Panc1 (cell line): ENCODE results near the gene USP38. TPM values are rescaled to one million over a fixed set of nuclear protein-coding genes. Genes with fewer than 3 reads are reported as not detected.

Experiments
- ATAC-seq: fragments of 200-7000 bp; cut with Tn5 transposase; 2 replicates; pipeline ENCODE4 v1.9.1; 2020; ENCODE audit warnings: mild to moderate bottlenecking, moderate library complexity
- BruUV-seq: library from RNA; stranded (reverse); fragments of 400-500 nt; replicated peaks from 2 replicates; lab custom pipeline; 2021; lab: Mats Ljungman, UMichigan
- CTCF ChIA-PET: fragments of 300-600 bp; sonication (Branson Sonifier 250); formaldehyde crosslinking; loops from one replicate; lab custom pipeline; 2022; ENCODE audit warnings: antibody characterized with exemption; lab: Charles Lee
- POLR2A ChIA-PET: fragments of 300-600 bp; sonication (Branson Sonifier 250); formaldehyde crosslinking; loops from one replicate; lab custom pipeline; 2022; ENCODE audit warnings: antibody characterized with exemption; lab: Charles Lee
- DNase-seq: peaks from one replicate; pipeline ENCODE4 v3.0.0-alpha.2; 2010; ENCODE audit warnings: low read depth, low spot score
- H3K27ac ChIP-seq: 2 replicates; pipeline ENCODE4 v1.5.1; 2011; ENCODE audit warnings: mild to moderate bottlenecking, low read length, inconsistent platforms
- H3K27me3 ChIP-seq: fragments of 200-500 bp; sonication (Bioruptor generic); 2 replicates; pipeline ENCODE4 v1.6.0; 2014; ENCODE audit warnings: low read length, inconsistent platforms; ENCODE audit not compliant: control insufficient read depth, insufficient read depth
- H3K36me3 ChIP-seq: fragments of 200-500 bp; sonication (Bioruptor generic); 2 replicates; pipeline ENCODE4 v1.5.1; 2014; ENCODE audit warnings: inconsistent platforms, mild to moderate bottlenecking, low read length, moderate library complexity; ENCODE audit not compliant: control insufficient read depth, insufficient read depth
- H3K4me1 ChIP-seq: 2 replicates; pipeline ENCODE4 v1.5.1; 2011; ENCODE audit warnings: inconsistent platforms, mild to moderate bottlenecking, low read length, moderate library complexity; ENCODE audit not compliant: control insufficient read depth, insufficient read depth
- H3K4me3 ChIP-seq, 2 experiments: 2 replicates each; pipeline ENCODE4 v1.5.1; 2011 to 2012; ENCODE audit warnings: low read depth in 2 of 2, low read length in 2 of 2, mild to moderate bottlenecking in 2 of 2, inconsistent platforms in 1 of 2, moderate library complexity in 1 of 2
- H3K9me3 ChIP-seq: fragments of 200-500 bp; sonication (Bioruptor generic); 2 replicates; pipeline ENCODE4 v1.5.1; 2014; ENCODE audit warnings: low read depth, mild to moderate bottlenecking, inconsistent platforms, low read length, moderate library complexity; ENCODE audit not compliant: control insufficient read depth, insufficient read depth
- CTCF ChIP-seq: fragments of 450-650 bp; IDR thresholded peaks from 2 replicates; pipeline ENCODE4 v1.5.1; 2017; ENCODE audit warnings: mild to moderate bottlenecking
- POLR2AphosphoS5 ChIP-seq: IDR thresholded peaks from 2 replicates; pipeline ENCODE4 v1.6.1; 2012; ENCODE audit warnings: mild to moderate bottlenecking, low read depth, low read length, moderate library complexity
- REST ChIP-seq, 2 experiments: IDR thresholded peaks; 2 replicates each; pipeline ENCODE4 v1.6.1; 2011 to 2012; ENCODE audit warnings: low read depth in 2 of 2, control low read depth in 1 of 2, low read length in 1 of 2, mild to moderate bottlenecking in 1 of 2, moderate library complexity in 1 of 2; ENCODE audit not compliant: insufficient read depth in 1 of 2
- SIN3A ChIP-seq: IDR thresholded peaks from 2 replicates; pipeline ENCODE4 v1.6.1; 2012; ENCODE audit warnings: low read depth, mild to moderate bottlenecking, low read length, moderate library complexity, borderline replicate concordance; ENCODE audit not compliant: insufficient read depth
- TCF7L2 ChIP-seq: IDR thresholded peaks from 2 replicates; pipeline ENCODE4 v1.6.1; 2011; ENCODE audit warnings: mild to moderate bottlenecking, low read depth, low read length, inconsistent platforms
- in situ Hi-C: cut with HindIII; loops from 2 replicates; pipeline ENCODE4 v1.10.0; 2016; ENCODE audit warnings: low sequenced_read_pairs, low pct_unique_long_range_greater_than_20kb
- intact Hi-C: fragments of 100-400 bp; cut with micrococcal nuclease; formaldehyde crosslinking; loops from one replicate; pipeline ENCODE4 v1.10.0; 2022; ENCODE audit not compliant: unreplicated experiment
- total RNA-seq: library from RNA; stranded (reverse); gene quantifications from one replicate; pipeline ENCODE4 v1.2.1, GENCODE V29; 2021; ENCODE audit not compliant: unreplicated experiment

Gene USP38
- total RNA-seq, 1 experiment from 2014 or later, result 11.7 TPM

- ChIA-PET POLR2A (no interaction called here), CTCF (no interaction called here)
- intact Hi-C loops, result no loop called here
- no peak overlapping the region for H3K4me3 ChIP-seq
- H3K9me3 ChIP-seq, result no peaks in the 10 kb centered on the region
- no peak overlapping the region for H3K27ac ChIP-seq
- H3K4me1 ChIP-seq, result no peaks in the 10 kb centered on the region
- H3K27me3 ChIP-seq, result no peaks in the 10 kb centered on the region
- TF ChIP-seq REST (IDR thresholded peaks at IDR 0.05; ENCODE audit: insufficient read depth in 1 of 2, low read depth in 2 of 2, low read length in 1 of 2), result no peak
- TF ChIP-seq POLR2AphosphoS5, result no peak
- TF ChIP-seq CTCF, result no peak
- no peak for TF ChIP-seq TCF7L2
- no peak for TF ChIP-seq SIN3A
- no TSS peak for BruUV-seq
- ATAC-seq (no peak), DNase-seq (no peak)
- in situ Hi-C loops, result no loop called here
- no peaks in the 10 kb centered on the region for H3K36me3 ChIP-seq
Measured at GRCh38 chr4:143241892-143242291, 57.2 kb downstream of the USP38 start.

- ATAC-seq (no peak), DNase-seq (no peak)
- H3K27me3 ChIP-seq, result no peaks in the 10 kb centered on the region
- TF ChIP-seq TCF7L2 (no peak), SIN3A (no peak), POLR2AphosphoS5 (no peak), REST (IDR thresholded peaks at IDR 0.05; ENCODE audit: insufficient read depth in 1 of 2, low read depth in 2 of 2, low read length in 1 of 2) (no peak), CTCF (no peak)
- H3K4me3 ChIP-seq, result no peak overlapping the region
- no peaks in the 10 kb centered on the region for H3K36me3 ChIP-seq
- H3K4me1 ChIP-seq, result no peaks in the 10 kb centered on the region
- H3K9me3 ChIP-seq, result no peaks in the 10 kb centered on the region
- in situ Hi-C loops (no loop called here), intact Hi-C loops (no loop called here)
- BruUV-seq, result no TSS peak
- POLR2A ChIA-PET, result no interaction called here
- CTCF ChIA-PET, result no interaction called here
- no peak overlapping the region for H3K27ac ChIP-seq
Measured at GRCh38 chr4:143243041-143243440, 58.3 kb downstream of the USP38 start.
